HG02678 (cell line): ENCODE data around the gene ANKS1B.

Experiments used
- ATAC-seq: cut with Tn5 transposase; IDR thresholded peaks from one replicate; pipeline ENCODE4 v1.9.1; 2021; ENCODE audit warnings: mild to moderate bottlenecking, moderate library complexity; ENCODE audit not compliant: unreplicated experiment

Gene ANKS1B

GRCh38 chr12:99231031-99231430, 753.7 kb downstream of the ANKS1B start:
- ATAC-seq, result no peak

- ATAC-seq, result no peak
These were observed 760.5 kb downstream of the ANKS1B start for GRCh38 chr12:99224237-99224636.

- no peak for ATAC-seq
These were observed 761.2 kb downstream of the ANKS1B start for GRCh38 chr12:99223579-99223978.

GRCh38 chr12:99213047-99213446, 771.7 kb downstream of the ANKS1B start:
- ATAC-seq, result no peak

GRCh38 chr12:99212275-99212674, 772.5 kb downstream of the ANKS1B start:
- no peak for ATAC-seq

- ATAC-seq, result no peak
These were observed 779.6 kb downstream of the ANKS1B start for GRCh38 chr12:99205111-99205510.

GRCh38 chr12:99201906-99202645, 782.7 kb downstream of the ANKS1B start:
- no peak for ATAC-seq

- ATAC-seq, result no peak
These were observed 783.9 kb downstream of the ANKS1B start for GRCh38 chr12:99200711-99201384.

- no peak for ATAC-seq
These were observed 789.3 kb downstream of the ANKS1B start for GRCh38 chr12:99195474-99195873.

- ATAC-seq, result no peak
These were observed 792.2 kb downstream of the ANKS1B start for GRCh38 chr12:99192489-99192888.

GRCh38 chr12:99176871-99177270, 807.9 kb downstream of the ANKS1B start:
- no peak for ATAC-seq

GRCh38 chr12:99170461-99170860, 814.3 kb downstream of the ANKS1B start:
- ATAC-seq, result no peak

GRCh38 chr12:99170037-99170436, 814.7 kb downstream of the ANKS1B start:
- no peak for ATAC-seq

- no peak for ATAC-seq
These were observed 826.8 kb downstream of the ANKS1B start for GRCh38 chr12:99157946-99158345.

GRCh38 chr12:99154983-99155336, 829.8 kb downstream of the ANKS1B start:
- ATAC-seq, result no peak

- no peak for ATAC-seq
These were observed 830.3 kb downstream of the ANKS1B start for GRCh38 chr12:99154216-99154982.

- no peak for ATAC-seq
These were observed 831.4 kb downstream of the ANKS1B start for GRCh38 chr12:99153293-99153692.

GRCh38 chr12:99152337-99152736, 832.4 kb downstream of the ANKS1B start:
- ATAC-seq, result no peak

GRCh38 chr12:99151744-99152143, 833.0 kb downstream of the ANKS1B start:
- ATAC-seq, result no peak

- ATAC-seq, result no peak
These were observed 837.6 kb downstream of the ANKS1B start for GRCh38 chr12:99147130-99147529.

- no peak for ATAC-seq
These were observed 838.0 kb downstream of the ANKS1B start for GRCh38 chr12:99146730-99147129.

- no peak for ATAC-seq
These were observed 838.6 kb downstream of the ANKS1B start for GRCh38 chr12:99146185-99146584.
